NCI-H187 treated with DMSO at 0.1 percent for 48 hours (cell line): ENCODE data around the gene FARS2.

Experiments
- DNase-seq: peaks from one replicate; lab custom pipeline; 2025; lab: John Stamatoyannopoulos, UW

The FARS2 gene

DNA sequence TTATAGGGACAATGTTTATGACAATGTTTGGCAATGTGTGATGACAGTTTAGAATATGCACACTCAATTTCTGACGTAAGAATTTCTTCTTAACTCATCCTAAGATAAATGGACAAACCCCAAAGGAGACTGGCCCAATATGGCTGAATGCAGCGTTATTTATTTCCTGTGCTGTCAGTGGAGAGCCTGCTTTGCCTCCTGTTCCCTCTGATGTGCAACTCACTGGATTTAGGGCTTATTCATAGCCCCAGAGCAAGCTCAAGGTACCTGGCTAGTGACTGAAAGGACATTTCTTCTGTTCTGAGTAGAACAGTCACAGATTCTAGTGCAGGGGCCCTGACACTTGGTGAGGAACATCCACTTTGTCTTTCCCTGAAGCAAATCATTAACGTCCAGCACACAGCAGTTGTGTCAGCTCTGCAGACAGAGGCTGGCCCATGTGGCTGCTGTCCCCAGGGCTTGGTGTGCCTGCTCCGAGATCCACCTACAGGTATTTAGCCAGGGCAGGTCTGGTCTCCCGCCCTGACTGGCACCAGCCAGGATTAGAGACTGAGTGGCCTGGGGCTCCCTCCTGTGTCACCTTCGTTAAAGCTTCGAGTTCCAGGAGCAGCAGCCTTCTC is 64.8 kb downstream of the FARS2 start:
- no peak for DNase-seq

DNA sequence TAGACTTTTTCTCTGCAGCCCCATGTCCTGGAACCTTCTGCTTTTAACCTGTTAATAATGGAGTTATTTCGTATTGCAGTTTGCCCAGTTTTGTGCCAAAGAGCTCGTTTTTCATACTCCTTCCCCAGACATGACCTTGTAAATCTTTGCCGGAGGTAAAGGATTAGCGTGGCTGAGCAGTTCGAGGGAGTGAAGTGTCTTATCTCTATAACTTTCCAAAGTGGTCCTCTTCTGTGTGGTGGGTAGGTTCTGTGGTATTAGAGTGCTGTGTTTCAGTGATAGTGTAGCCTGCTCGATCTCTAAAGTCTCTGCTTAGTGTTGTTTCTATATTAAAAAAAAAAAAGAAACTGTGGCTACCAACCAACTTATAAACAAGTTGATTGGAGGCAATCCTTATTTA is 67.5 kb downstream of the FARS2 start:
- no peak for DNase-seq

DNA sequence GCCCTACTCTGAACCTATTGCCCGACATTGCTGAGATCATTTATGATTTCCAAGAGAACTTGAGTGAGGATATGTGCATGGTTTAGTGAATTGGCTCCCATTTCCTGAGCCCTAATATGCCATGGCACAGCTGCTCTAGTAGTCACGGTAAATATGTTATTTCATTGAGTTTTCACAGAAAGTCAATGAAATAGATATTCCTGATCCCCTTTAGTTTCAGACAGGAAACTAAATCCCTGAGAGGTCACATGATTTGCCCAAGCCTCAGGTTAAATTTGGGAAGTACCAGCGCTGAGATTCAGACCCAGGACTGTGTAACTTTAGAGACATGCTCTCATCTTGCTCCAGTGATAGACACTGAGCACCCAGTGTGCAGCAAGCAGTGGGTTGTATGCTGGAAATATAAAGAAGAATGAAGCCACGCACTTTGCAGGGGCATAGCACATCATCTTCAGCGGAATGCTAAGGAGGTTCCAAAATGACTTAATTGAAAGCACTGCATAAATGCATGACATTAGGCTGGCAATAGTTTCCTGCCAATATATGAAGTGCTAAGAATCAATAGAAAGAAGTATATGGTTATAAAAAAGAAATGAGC is 70.6 kb downstream of the FARS2 start:
- no peak for DNase-seq

- DNase-seq, result no peak
Observed at GRCh38 chr6:5333658-5334057, 72.3 kb downstream of the FARS2 start.

DNA sequence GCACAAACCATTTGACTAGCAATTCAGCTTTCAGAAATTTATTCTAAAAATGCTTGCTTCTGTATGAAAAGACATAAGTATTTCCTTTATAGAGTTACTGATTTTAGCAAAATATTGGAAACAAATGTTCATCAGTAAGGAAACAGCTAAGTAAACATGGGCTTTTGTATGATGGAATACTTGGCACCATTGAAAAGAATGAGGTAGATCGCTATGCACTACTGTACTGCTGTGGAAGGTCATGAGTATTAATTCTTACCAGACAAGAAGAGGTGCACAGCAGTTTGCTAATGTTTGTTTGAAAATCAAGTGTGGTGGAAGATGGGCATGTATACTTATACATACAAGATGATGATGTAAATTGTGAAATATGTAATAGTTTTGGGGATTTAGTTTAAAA is 73.0 kb downstream of the FARS2 start:
- no peak for DNase-seq

DNA sequence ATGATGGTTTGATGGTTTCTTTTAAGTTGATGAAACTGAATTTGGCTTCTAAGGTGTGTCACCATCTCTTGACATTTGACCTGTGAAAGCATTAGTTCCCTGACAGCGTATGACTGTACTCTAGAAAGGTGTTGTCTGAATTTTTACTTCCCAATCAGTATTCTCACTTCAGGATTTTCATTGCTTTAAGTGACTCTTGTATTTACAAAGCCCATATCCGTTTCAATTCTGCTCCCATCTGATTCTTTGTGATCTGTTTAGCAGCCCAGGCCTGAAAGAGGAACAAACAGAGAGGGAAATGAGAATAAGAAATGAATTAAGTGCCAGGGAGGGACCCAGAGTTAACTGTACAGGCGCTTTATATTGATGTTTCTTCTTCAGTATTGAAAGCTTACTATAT is 73.7 kb downstream of the FARS2 start:
- no peak for DNase-seq

GRCh38 chr6:5337573-5337972 is 76.3 kb downstream of the FARS2 start:
- DNase-seq, result no peak

DNA sequence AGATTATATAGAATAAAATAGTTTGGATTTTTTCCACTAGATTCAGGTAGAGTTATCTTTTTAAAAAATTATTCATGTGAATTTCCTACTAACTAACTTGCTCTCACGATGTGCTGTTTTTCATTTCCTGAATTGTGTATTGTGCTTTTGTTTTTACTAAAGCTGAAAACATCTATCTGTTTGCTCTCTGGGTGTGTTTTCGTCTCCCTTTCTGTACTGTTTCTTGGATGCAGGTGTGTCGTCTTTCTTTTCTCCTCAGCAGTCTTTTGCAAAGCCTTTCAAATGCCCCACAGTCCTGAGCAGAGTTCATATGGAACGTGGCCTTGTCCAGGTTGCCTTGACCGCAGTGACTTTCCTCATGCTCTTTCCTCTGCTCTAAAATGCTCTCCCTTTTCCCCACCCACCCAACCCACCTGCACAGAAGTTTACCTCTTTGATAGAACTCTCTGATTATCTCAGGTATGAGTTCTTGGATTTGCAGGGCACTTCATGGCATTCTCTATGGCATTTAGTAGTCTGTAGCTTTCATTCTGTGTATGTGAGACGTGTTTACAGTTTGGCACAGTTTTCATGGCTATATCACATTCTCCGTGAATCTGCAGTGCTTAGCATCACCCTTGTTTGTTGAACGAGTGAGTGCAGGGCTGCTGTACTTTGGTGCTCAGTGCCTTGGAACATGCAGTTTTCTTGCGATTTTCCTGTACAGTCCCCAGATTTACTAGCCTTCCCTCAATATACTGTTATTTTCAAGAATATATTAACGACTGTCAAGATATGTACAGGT is 77.1 kb downstream of the FARS2 start:
- no peak for DNase-seq

- DNase-seq, result no peak
Observed at GRCh38 chr6:5339786-5340185, 78.5 kb downstream of the FARS2 start.

- no peak for DNase-seq
Observed at GRCh38 chr6:5341845-5342244, 80.5 kb downstream of the FARS2 start.

- DNase-seq, result no peak
Observed at GRCh38 chr6:5343998-5344397, 82.7 kb downstream of the FARS2 start.

GRCh38 chr6:5345324-5345723 is 84.0 kb downstream of the FARS2 start:
- DNase-seq, result no peak

DNA sequence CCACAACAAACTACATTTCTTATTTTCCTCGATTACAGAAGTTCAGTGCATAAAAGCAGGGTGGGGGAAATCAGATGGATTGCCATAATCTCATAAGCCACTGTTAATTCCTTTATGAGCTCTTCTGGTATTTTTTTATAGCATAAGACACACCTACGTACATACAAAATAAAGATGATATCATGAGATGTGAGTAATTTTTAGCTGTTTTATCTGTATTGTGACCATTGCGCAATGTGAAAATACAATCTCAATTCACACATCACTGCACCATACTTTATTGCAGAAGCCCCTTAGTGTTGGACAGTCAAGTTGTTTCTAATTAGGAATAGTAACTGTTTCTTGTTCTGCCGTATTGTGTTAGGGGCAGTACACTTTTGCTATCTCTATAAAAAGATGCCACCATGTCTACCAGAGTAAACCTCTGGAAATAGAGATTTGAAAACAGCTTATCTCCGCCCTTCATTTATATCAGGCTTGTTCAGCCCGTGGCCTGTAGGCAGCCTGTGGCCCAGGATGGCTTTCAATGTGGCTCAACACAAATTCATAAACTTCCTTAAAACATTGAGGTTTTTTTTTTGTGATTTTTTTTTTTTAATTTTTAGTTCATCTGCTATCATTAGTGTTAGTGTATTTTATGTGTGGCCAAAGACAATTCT is 90.4 kb downstream of the FARS2 start:
- DNase-seq, result no peak

DNA sequence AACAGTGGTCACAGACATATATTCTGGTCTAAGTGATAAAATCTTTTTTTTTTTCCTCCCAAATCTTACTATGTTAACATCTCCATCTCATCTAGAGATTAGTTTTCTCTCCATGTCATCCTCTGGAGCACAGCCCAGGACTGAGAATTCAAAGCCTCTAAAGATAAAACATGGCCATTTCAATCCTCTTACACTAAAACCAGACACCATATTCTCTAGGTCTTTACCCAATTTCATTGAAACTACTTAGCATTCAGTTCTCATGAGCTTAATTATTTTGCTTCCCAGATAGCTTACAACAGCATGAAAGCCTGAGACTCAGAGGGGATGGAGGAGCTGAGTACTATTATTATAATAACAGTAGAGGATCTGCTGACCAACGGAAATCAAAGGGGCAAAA is 92.7 kb downstream of the FARS2 start:
- DNase-seq, result no peak

DNA sequence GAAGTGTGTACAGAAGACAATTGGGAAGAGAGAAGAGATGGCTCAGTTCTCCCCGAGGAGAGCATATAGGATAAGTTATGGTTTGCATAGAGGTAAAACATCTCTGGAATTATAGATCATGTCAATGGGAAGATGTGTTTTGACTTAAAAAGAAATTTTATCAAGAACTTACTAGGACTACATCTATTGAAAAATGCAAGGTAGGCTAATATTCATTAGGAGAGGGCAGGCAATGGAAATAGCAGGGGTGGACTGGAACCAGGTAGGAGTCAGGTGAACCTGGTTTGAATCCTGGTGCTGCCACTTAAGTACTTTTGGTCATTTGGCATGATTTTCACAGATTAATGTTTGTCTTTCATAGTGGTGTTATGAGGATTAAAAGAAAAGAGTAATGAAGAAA is 96.2 kb downstream of the FARS2 start:
- no peak for DNase-seq

GRCh38 chr6:5359417-5359816 is 98.1 kb downstream of the FARS2 start:
- no peak for DNase-seq

DNA sequence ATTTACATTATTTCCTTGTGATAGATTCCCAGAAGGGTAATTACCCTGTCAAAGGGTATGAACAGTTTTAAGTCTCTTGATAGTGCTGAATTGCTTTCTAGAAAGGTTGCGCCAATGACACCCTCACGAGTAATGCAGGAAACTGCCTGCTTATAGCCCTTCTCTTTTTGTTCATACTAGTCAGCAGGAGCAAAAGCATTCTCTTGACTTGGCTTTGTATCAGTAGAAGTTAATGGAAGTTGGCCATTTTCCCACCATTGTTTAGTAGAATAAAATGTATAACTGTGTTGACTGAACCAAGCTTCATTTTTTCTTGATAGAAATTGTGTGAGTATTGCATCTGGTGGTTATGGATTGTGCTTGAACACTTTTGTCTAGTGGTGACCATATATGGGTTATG is 100.1 kb downstream of the FARS2 start:
- DNase-seq, result no peak

GRCh38 chr6:5365436-5366195 is 104.3 kb downstream of the FARS2 start:
- no peak for DNase-seq

- DNase-seq, result no peak
Observed at GRCh38 chr6:5366941-5367340, 105.6 kb downstream of the FARS2 start.

GRCh38 chr6:5367510-5367909 is 106.2 kb downstream of the FARS2 start:
- no peak for DNase-seq

DNA sequence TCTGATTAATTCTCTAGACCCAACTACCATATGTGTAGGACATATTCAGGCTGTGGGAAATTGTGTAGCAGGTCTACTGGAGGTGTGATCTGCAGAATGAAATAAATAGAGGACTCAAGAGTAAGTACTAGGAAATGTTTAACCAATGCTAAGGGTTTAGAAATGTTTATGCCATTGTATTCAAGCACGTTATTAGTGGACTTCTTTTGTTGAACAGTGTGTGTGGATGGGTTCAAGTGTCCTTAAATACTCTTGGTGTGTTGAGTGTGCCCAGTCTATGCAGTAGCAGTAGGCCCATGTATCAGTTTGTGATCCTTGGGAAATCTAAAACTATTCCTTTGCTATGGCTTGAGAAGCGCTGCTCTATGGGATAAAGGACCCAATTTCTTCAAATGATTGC is 112.1 kb downstream of the FARS2 start:
- no peak for DNase-seq

DNA sequence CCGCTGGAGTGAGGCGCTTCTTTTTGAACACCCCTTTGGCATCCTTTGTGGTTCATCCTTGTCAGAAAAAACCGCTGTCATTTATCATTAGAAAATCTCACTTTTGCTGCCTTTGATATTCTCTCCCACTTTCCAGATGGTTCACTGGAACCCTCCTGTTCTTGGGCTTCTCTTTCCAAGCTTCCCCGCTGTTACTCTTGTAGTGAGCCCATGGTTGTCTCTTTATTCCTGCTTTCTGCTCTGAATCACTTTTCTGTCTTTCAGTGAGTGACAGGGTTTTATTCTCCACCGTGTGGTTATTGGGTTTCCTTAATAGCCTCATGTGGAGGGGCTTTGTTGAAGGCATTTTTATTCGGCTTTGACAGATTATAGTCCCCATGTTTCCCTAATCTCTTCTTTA is 117.0 kb downstream of the FARS2 start:
- DNase-seq, result no peak
